ENCODE data around the gene SEPTIN14. TPM values are rescaled to one million over a fixed set of nuclear protein-coding genes. Genes with fewer than 3 reads are reported as not detected.
"Not testable (repeated sequence)": the region's sequence is repeated elsewhere in the genome, so short reads cannot be mapped to it uniquely, and the experiment has no call there.

SEPTIN14 gene
- polyA plus RNA-seq: not detected

DNA sequence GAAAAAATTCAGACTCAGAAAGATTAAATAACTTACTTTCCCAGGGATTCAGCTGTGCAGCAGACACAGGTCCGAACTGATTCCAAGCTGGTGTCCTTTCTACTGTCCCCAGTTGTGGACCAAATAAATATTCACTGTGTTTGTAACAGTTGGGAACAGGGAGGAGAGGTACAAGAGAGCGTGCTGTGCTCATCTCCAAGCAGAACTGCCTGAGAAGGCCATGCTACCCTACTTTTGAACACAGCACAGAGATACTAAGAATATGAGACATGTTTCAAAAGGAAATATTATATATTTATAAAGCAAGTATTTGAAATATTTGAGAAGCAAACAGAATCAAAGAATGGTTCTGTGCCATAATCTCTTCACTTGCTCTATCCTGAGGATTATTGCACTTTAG lies at the start of gene SEPTIN14:
SEPTIN14 (minus strand) TSS at position 101 of the 400 bp plus-strand sequence. CDS start 756 bp downstream, outside the sequence.
- not testable (repeated sequence) for H3K4me1 Mint-ChIP-seq, H3K27ac Mint-ChIP-seq, H3K36me3 Mint-ChIP-seq, H3K27me3 Mint-ChIP-seq, H3K4me3 Mint-ChIP-seq, H3K9me3 Mint-ChIP-seq

DNA sequence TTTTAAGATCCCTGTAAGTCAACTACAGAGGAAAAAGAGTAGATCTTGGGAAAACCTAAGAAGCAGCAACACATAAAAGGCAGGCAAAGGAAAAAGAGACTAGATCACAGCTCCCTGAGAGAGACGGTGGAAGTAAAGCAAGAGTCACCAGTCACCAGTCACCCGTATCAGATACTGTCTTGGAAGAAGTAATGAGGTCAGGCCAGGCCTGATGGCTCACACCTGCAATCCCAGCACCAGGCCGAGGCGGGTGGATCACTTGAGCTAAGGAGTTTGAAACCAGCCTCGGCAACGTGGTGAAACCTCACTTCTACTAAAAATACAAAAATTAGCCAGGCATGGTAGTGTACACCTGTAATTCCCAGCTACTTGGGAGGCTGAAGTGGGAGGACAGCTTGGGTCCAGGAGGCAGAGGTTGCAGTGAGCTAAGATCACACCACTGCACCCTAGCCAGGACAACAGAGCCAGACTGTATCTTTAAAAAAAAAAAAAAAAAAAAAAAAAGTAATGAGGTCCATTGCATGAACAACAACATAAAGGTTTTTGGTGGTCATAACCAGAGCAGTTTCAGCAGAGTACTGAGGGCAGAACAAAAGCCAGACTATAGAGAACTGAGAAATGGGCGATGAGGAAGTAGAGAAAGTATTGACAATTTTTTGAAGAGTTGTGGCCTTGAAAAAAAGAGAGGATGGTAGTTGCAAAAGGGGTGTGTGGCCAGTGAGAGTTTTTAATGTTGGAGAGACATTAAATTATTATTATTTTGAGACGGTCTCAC lies 41.6 kb upstream of the SEPTIN14 start:
- H3K27me3 Mint-ChIP-seq: no peaks in the 10 kb centered on the region
- H3K27ac Mint-ChIP-seq: no peak overlapping the region
- peaks cover 20% of the 10 kb centered on the region for H3K36me3 Mint-ChIP-seq
- H3K4me3 Mint-ChIP-seq: peak overlapping the region in 1 of 4 donors; percentile 1
- H3K9me3 Mint-ChIP-seq: peaks cover 0 to 6% (median 0%) of the 10 kb centered on the region in 3 donors
- peaks cover 2 to 13% (median 10%) of the 10 kb centered on the region in 3 donors for H3K4me1 Mint-ChIP-seq

DNA sequence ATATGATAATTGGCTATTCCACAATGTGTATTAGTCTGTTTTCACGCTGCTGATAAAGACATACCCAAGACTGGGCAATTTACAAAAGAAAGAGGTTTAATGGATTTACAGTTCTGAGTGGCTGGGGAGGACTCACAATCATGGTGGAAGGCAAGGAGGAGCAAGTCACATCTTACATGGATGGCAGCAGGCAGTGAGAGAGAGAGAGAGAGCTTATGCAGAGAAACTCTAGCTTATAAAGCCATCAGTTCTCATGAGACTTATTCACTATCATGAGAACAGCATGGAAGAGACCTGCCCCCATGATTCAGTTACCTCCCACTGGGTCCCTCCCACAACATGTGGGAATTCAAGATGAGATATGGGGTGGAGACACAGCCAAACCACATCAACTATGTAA lies 38.5 kb upstream of the SEPTIN14 start:
- H3K27me3 Mint-ChIP-seq, H3K4me1 Mint-ChIP-seq, H3K9me3 Mint-ChIP-seq, H3K4me3 Mint-ChIP-seq, H3K27ac Mint-ChIP-seq: not testable (repeated sequence)
- H3K36me3 Mint-ChIP-seq: peaks cover 11% of the 10 kb centered on the region

DNA sequence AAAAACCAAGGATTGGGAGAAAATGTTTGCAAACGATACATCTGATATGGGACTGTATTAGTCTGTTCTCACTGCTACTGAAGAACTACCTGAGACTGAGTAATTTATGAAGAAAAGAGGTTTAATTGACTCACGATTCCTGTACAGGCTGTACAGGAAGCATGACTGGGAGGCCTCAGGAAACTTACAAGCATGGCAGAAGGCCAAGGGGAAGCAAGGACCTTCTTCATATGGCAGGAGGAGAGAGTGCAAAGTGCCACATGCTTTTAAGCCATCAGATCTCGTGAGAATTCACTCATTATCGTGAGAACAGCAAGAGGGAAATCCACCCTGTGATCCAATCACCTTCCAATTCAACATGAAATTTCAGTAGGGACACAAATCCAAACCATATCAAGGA lies 35.7 kb upstream of the SEPTIN14 start:
- H3K27ac Mint-ChIP-seq: no peak overlapping the region
- H3K27me3 Mint-ChIP-seq: no peaks in the 10 kb centered on the region
- H3K4me3 Mint-ChIP-seq: no peak overlapping the region
- H3K4me1 Mint-ChIP-seq: peaks cover 0 to 2% (median 0%) of the 10 kb centered on the region in 3 donors
- H3K36me3 Mint-ChIP-seq: peaks cover 11% of the 10 kb centered on the region
- H3K9me3 Mint-ChIP-seq: peaks cover 0 to 4% (median 2%) of the 10 kb centered on the region in 3 donors

DNA sequence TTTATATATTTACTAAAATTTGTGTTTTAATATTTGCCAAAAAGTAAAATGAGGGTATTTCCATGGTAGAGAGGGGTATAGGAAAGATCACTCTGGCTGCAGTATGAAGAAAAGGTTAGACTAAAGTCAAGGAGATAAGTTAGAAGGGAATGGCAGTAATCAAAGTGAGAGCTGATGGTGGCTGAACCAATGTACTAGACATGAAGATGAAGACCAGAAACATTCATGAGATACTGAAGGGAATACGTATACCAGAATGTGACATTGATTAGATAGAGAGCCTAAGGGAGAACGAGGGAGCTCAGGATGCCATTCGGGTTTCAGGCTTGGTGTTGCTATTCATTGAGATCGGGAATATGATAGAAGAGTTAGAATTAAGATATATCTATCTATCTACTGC lies 32.5 kb upstream of the SEPTIN14 start:
- Mint-ChIP-seq H3K9me3 (peaks cover 0 to 4% (median 2%) of the 10 kb centered on the region in 3 donors), H3K4me3 (no peak overlapping the region), H3K27me3 (no peaks in the 10 kb centered on the region), H3K36me3 (no peaks in the 10 kb centered on the region), H3K4me1 (peaks cover 0 to 2% (median 0%) of the 10 kb centered on the region in 3 donors), H3K27ac (no peak overlapping the region)

DNA sequence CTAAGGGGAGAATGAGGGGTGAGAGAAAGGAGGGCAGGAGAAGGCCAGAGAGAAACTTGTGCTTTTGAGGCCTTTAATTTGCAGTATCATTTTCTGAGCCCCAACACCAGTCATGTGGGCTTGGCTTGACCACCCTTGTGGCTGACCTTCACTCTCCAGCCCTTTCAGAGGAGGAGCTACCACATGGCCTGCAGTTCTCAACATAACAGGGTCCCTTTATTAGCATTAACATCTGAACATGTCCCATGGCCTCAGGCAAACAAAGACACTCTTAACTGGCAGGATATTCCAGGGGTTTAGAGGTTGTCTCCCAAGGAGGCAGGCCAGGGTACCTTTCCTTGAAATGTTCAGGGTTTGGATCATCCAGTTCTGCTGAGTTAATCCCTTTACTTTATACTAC lies 31.4 kb upstream of the SEPTIN14 start:
- Mint-ChIP-seq H3K27ac (no peak overlapping the region), H3K36me3 (no peaks in the 10 kb centered on the region), H3K27me3 (no peaks in the 10 kb centered on the region), H3K9me3 (peaks cover 0 to 4% (median 2%) of the 10 kb centered on the region in 3 donors), H3K4me1 (peaks cover 0 to 2% (median 0%) of the 10 kb centered on the region in 3 donors), H3K4me3 (no peak overlapping the region)

DNA sequence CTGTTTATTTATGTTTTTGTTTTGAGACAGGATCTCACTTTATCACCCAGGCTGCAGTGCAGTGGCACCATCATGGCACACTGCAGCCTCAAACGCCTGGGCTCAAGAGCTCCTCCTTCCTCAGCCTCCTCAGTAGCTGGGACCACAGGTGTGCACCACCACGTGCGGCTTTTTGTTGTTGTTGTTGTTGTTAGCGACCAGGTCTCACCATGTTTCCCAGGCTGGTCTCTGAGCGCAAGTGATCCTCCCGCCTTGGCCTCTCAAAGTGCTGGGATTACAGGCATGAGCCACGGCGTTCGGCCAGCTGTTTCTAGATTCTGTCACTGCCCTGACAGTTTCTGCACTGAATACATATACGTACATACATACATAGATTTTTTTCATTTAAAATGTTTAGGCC lies 25.8 kb upstream of the SEPTIN14 start:
- H3K4me1 Mint-ChIP-seq, H3K27me3 Mint-ChIP-seq, H3K9me3 Mint-ChIP-seq, H3K36me3 Mint-ChIP-seq: not testable (repeated sequence)
- Mint-ChIP-seq H3K27ac (peak overlapping the region in 1 of 3 donors; percentile 71), H3K4me3 (peak overlapping the region; percentile 86 to 92 (median 91))

DNA sequence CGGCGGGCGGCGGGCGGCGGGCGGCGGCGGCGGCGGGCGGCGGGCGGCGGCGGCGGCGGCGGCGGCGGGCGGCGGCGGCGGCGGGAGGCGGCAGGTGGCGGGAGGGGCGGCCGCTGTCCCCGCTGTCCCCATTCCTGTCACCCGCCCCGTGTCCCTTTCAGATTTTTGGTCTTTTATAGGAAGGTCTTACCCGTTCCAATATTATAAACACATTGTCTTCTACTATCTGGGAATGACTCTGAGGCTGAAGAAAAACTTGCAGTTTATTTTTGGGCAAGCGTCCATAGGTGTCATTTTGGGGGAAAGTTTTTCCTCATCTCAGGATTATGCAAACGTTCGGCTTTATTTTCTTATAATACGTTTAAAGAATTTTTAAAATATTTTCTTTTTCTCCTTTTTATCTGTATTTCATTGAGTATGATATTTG lies 25.3 kb upstream of the SEPTIN14 start:
- Mint-ChIP-seq H3K9me3 (no peaks in the 10 kb centered on the region), H3K27me3 (no peaks in the 10 kb centered on the region), H3K27ac (peak overlapping the region in 2 of 3 donors; percentile 71 to 96), H3K4me3 (peak overlapping the region; percentile 86 to 92 (median 91)), H3K4me1 (peaks cover 0 to 4% (median 3%) of the 10 kb centered on the region in 3 donors), H3K36me3 (peaks cover 4% of the 10 kb centered on the region)

DNA sequence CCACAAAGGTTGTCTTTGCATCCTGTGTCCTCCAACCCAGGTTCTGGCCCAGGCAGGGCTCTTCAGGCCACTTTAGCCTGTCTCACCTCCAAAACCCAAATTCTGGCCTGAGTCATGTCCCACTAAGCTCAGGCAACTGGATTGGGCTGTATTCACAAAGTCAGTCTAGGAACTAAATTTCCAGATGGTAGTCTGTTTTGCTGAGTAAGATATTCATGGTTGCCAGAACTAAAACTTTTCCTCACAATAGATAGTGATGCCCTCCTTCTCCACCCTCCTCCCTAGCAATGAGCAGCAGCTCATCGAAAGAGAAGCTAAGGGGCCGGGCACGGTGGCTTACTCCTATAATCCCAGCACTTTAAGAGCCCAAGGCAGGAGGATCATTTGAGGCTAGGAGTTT lies 21.8 kb upstream of the SEPTIN14 start:
- H3K27me3 Mint-ChIP-seq: no peaks in the 10 kb centered on the region
- peak overlapping the region in 2 of 4 donors; percentile 82 to 88 for H3K4me3 Mint-ChIP-seq
- H3K27ac Mint-ChIP-seq: peak overlapping the region in 1 of 3 donors; percentile 73
- H3K36me3 Mint-ChIP-seq: peaks cover 4% of the 10 kb centered on the region
- peaks cover 0 to 4% (median 3%) of the 10 kb centered on the region in 3 donors for H3K4me1 Mint-ChIP-seq
- H3K9me3 Mint-ChIP-seq: no peaks in the 10 kb centered on the region

DNA sequence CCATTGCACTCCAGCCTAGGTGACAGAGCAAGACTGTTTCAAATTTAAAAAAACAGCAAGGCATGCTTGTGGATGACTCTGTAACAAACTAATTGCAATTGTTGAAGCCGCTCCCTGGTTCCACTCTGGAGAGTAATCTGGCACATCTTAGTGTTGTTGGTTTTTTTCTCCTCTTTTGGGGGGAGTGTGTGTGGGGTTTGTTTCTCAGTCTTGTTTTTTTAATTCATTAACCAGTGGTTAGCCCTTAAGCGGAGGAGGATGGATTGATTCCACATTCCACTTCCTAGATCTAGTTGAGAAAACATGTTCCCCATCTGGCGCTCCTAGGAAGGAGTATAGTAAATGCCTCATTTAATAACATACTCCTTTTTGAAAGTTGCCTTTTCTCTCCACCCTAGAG lies 16.1 kb upstream of the SEPTIN14 start:
- no peak overlapping the region for H3K4me3 Mint-ChIP-seq
- H3K27me3 Mint-ChIP-seq: no peaks in the 10 kb centered on the region
- H3K4me1 Mint-ChIP-seq: no peaks in the 10 kb centered on the region

DNA sequence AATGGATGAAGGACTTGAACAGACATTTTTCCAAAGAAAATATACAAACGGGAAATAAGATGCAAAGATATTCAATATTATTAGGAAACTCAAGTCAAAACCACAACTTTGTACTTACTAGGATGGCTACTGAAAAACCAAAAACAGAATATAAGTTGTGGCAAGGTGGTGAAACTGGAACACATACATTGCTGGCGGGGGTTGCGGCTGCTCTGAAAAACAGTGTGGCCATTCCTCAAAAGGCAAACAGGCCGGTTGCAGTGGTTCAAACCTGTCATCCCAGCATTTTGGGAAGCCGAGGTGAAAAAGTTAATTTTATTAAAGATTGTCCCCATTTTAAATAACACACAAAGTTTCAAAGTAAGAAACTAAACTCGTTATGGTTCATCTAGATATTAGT lies 14.8 kb upstream of the SEPTIN14 start:
- Mint-ChIP-seq H3K4me3 (no peak overlapping the region), H3K9me3 (no peaks in the 10 kb centered on the region), H3K27me3 (no peaks in the 10 kb centered on the region), H3K4me1 (no peaks in the 10 kb centered on the region), H3K36me3 (no peaks in the 10 kb centered on the region), H3K27ac (no peak overlapping the region)

More for the DNA sequence above, 16.1 kb upstream of the SEPTIN14 start:
- peaks cover 2% of the 10 kb centered on the region for H3K36me3 Mint-ChIP-seq
- H3K27ac Mint-ChIP-seq: no peak overlapping the region
- H3K9me3 Mint-ChIP-seq: no peaks in the 10 kb centered on the region

DNA sequence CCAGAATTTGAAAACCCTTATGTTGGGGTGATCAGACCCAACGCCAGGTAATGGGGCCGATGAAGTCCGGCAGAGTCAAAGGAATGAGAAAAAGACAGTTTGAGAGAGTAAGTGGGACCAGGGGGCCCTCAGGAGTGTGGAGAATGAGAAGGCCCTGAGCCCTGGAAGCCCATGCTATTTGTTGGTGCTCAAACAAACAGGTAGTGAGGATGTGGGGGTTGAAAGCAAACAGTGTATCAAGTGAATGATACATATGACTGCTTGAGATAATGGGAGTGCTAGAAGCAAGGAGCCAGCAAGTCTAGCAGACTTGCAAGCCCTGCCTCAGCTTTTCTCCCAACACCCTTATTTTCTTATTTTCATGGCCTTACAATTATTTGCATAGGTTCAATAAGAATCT lies 11.2 kb upstream of the SEPTIN14 start:
- Mint-ChIP-seq H3K9me3 (no peaks in the 10 kb centered on the region), H3K4me1 (no peaks in the 10 kb centered on the region), H3K27ac (no peak overlapping the region), H3K36me3 (no peaks in the 10 kb centered on the region), H3K4me3 (no peak overlapping the region), H3K27me3 (no peaks in the 10 kb centered on the region)

DNA sequence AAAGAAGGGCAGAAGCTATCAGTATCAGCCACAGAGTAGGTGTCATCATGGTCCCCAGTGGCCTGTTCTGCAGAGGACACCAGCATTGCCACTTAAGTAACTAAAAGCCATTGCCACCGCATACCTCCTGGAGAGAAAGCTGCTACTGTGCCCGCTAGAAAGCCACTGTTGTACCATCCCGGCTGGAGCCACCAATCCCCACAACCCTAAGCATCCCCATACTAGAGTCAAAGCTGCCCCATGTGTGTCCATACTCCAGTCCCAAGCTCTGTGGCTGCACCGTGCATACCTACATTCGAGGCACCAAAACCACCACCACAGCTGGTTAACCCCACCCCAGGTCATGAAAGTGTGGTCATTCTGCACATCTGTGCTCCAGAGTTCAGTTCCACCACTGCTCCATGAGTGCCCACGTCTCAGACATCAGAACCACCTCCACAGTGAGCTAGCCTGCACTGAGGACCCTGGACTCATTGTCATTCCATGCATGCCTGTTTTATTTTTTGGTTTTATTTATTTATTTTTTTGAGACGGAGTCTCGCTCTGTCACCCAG lies 9.5 kb upstream of the SEPTIN14 start:
- peaks cover 0 to 2% (median 0%) of the 10 kb centered on the region in 3 donors for H3K9me3 Mint-ChIP-seq
- no peak overlapping the region for H3K4me3 Mint-ChIP-seq
- H3K27ac Mint-ChIP-seq: no peak overlapping the region
- H3K4me1 Mint-ChIP-seq: no peaks in the 10 kb centered on the region
- no peaks in the 10 kb centered on the region for H3K36me3 Mint-ChIP-seq
- H3K27me3 Mint-ChIP-seq: no peaks in the 10 kb centered on the region

DNA sequence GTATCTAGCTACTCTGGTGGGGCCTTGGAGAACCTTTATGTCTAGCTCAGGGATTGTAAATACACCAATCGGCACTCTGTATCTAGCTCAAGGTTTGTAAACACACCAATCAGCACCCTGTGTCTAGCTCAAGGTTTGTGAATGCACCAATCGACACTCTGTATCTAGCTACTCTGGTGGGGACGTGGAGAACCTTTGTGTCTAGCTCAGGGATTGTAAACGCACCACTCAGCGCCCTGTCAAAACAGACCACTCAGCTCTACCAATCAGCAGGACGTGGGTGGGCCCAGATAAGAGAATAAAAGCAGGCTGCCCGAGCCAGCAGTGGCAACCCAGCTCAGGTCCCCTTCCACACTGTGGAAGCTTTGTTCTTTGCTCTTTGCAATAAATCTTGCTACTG lies 6.4 kb upstream of the SEPTIN14 start:
- H3K27me3 Mint-ChIP-seq, H3K9me3 Mint-ChIP-seq, H3K27ac Mint-ChIP-seq, H3K36me3 Mint-ChIP-seq, H3K4me1 Mint-ChIP-seq, H3K4me3 Mint-ChIP-seq: not testable (repeated sequence)

DNA sequence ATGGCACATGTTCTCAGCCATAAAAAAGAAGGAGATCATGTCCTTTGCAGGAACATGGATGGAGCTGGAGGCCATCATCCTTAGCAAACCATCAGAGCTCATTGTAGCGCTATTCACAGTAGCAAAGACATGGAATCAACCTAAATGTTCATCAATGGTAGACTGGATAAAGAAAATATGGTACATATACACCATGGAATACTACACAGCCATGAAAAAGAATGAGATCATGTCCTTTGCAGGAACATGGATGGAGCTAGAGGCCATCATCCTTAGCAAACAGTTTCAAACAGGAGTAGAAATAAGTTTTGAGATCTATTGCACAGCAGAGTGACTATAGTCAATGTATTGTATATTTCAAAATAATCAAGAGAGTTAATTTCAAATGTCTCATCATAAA lies 17.4 kb downstream of the SEPTIN14 start:
- not testable (repeated sequence) for H3K9me3 Mint-ChIP-seq, H3K4me3 Mint-ChIP-seq, H3K4me1 Mint-ChIP-seq, H3K27me3 Mint-ChIP-seq, H3K36me3 Mint-ChIP-seq
- H3K27ac Mint-ChIP-seq: peak overlapping the region in 1 of 3 donors; percentile 24

DNA sequence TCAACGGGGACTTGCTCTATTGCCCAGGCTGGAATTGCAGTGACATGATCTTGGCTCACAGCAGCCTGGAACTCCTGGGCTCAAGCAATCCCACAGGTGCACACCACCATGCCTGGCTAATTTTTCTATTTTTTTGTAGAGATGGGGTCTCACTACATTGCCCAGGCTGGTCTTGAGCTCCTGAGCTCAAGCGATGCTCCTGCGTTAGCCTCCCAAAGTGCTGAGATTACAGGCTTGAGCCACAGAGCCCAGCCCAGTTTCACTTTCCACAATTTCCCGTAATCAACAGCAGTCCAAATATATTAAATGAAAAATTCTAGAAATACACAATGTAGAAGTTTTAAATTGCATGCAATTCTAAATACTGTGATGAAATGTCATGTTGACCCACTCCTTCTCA lies 24.0 kb downstream of the SEPTIN14 start:
- Mint-ChIP-seq H3K4me1 (no peaks in the 10 kb centered on the region), H3K36me3 (no peaks in the 10 kb centered on the region), H3K27me3 (no peaks in the 10 kb centered on the region), H3K27ac (no peak overlapping the region), H3K4me3 (no peak overlapping the region), H3K9me3 (no peaks in the 10 kb centered on the region)
